NB4 (cell line): ENCODE measurements around the gene CNOT6L.

ENCODE experiments used
- MYC ChIP-seq: IDR thresholded peaks from 2 replicates; pipeline ENCODE4 v1.6.1; 2011; ENCODE audit warnings: low read depth, low read length
- POLR2A ChIP-seq: IDR thresholded peaks from 2 replicates; pipeline ENCODE4 v1.6.1; 2011; ENCODE audit warnings: mild to moderate bottlenecking; ENCODE audit not compliant: insufficient read length; ENCODE audit errors: extremely low read depth
- TF ChIP-seq, protein P1 (sequence below): IDR thresholded peaks from one replicate; pipeline ENCODE4 v1.5.1; 2012; ENCODE audit warnings: low read depth, low read length

DNA sequence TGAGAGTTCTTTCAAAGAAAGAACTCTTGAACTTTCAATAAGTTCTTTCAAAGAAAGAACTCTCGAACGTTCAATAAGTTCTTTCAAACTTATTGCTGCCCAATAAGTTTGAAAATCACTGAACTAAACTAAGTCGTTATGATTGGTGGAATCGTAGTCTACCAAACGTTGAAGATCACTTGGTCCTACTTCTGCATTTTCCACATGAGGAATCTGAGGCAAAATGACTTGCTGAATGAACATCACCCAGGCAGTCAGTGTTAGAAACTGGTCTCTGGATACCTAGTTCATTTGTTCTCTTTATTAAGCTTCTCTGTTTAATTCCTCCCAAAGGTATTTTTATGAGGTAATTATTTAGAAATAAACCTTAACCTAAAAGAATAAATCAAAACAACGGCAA lies 7.1 kb upstream of the CNOT6L start:
- TF ChIP-seq, protein P1, sequence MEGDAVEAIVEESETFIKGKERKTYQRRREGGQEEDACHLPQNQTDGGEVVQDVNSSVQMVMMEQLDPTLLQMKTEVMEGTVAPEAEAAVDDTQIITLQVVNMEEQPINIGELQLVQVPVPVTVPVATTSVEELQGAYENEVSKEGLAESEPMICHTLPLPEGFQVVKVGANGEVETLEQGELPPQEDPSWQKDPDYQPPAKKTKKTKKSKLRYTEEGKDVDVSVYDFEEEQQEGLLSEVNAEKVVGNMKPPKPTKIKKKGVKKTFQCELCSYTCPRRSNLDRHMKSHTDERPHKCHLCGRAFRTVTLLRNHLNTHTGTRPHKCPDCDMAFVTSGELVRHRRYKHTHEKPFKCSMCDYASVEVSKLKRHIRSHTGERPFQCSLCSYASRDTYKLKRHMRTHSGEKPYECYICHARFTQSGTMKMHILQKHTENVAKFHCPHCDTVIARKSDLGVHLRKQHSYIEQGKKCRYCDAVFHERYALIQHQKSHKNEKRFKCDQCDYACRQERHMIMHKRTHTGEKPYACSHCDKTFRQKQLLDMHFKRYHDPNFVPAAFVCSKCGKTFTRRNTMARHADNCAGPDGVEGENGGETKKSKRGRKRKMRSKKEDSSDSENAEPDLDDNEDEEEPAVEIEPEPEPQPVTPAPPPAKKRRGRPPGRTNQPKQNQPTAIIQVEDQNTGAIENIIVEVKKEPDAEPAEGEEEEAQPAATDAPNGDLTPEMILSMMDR: no peak
- no peak for TF ChIP-seq POLR2A
- no peak for TF ChIP-seq MYC
